ENCODE data around the gene PCNX2.

Gene PCNX2

DNA sequence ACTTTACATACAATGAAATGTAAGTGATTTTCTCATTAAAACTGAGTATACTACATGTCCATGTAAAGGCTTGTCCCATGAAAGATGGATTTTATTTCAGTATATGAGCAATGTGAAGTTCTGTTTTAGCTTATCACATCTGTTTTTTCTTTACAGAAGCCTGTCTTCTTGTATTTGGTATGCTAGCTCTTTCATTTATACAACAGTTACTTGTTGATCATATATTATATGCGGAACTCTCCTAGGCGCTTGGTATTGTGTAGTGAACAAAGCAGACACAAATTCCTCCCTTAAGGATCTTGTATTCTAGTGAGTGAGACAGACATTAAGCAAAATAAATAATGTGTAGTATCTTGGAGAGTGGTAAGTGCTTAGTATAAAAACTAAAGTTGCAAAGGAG, 42.6 kb upstream of the PCNX2 start:
- no peaks in the 10 kb centered on the region for H3K36me3 ChIP-seq
- no peak overlapping the region for H3K4me3 ChIP-seq
- H3K27ac ChIP-seq = no peak overlapping the region
- peaks cover 0 to 8% of the 10 kb centered on the region in 2 donors for H3K27me3 ChIP-seq
- TF ChIP-seq, protein P1, sequence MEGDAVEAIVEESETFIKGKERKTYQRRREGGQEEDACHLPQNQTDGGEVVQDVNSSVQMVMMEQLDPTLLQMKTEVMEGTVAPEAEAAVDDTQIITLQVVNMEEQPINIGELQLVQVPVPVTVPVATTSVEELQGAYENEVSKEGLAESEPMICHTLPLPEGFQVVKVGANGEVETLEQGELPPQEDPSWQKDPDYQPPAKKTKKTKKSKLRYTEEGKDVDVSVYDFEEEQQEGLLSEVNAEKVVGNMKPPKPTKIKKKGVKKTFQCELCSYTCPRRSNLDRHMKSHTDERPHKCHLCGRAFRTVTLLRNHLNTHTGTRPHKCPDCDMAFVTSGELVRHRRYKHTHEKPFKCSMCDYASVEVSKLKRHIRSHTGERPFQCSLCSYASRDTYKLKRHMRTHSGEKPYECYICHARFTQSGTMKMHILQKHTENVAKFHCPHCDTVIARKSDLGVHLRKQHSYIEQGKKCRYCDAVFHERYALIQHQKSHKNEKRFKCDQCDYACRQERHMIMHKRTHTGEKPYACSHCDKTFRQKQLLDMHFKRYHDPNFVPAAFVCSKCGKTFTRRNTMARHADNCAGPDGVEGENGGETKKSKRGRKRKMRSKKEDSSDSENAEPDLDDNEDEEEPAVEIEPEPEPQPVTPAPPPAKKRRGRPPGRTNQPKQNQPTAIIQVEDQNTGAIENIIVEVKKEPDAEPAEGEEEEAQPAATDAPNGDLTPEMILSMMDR (IDR thresholded peaks at IDR 0.05) = no peak
- H3K4me1 ChIP-seq = no peaks in the 10 kb centered on the region
- no peak for DNase-seq
- no peaks in the 10 kb centered on the region for H3K9me3 ChIP-seq
- intact Hi-C loops (cut with DNase I; ENCODE audit: low total_unique reads) = no loop called here

DNA sequence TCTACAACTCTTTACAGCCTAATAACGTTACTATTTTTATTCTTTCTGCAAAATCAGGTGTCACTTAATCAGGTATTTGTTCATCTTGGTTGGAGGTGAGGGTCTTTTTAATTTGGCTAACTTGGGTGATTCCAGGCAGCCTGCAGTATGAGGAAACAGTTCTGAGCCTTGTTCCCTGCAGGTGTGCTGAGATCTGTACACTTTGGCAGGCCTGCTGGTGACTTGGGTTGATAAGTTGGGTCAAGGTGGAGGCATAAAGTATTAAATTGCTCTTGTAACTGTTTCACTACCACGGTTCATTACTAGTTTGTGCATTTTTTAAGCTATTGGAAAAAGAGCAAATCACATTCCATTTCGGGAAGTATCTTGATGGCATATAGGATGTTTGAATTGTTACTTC, 42.0 kb upstream of the PCNX2 start:
- intact Hi-C loops (cut with DNase I; ENCODE audit: low total_unique reads) = no loop called here
- Histone ChIP-seq H3K4me1 (no peaks in the 10 kb centered on the region), H3K27me3 (peaks cover 0 to 8% of the 10 kb centered on the region in 2 donors), H3K9me3 (no peaks in the 10 kb centered on the region), H3K4me3 (no peak overlapping the region), H3K36me3 (no peaks in the 10 kb centered on the region), H3K27ac (no peak overlapping the region)
- DNase-seq = no peak
- TF ChIP-seq, protein P1 (IDR thresholded peaks at IDR 0.05) = no peak

DNA sequence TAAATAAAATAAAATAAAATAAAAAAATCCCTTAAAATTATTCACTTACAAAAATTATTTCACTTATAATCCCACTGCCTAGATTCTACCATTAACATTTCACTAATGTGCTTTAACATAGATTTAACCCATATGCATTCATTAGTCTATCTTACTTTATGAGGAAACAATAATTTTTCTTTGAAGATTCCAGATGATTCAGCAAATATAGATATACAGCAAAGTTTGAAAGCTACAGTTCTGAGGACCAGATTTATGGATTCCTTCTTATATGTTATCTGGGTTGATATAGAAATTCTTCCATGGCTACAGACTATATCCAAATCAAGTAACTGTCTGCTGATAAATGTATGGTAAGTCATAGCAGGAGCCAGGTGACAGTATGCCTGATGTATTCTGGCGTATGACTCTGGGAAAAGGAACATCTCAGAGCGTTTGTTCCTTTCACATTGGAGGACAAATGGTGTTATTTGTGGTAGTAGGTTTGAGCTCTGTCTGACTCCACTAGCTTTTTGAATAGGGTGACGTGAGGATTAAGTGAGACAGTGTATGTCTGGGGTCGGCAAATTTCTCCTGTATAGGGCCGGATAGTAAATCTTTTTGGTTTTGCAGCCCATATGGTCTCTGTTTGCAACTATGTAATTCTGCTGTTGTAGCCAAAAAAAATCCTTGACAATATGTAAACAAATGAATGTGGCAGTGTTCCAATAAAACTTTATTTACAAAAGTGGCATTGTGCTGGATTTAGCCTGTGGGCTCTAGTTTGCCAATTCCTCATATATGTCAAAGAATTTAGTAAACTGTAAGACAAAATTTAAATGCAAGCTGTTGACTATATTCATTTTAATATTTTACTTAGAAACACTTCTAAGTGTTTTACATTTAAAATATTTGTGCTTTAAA, 41.3 kb upstream of the PCNX2 start:
- DNase-seq = no peak
- TF ChIP-seq, protein P1 (IDR thresholded peaks at IDR 0.05) = no peak
- no peak overlapping the region for H3K27ac ChIP-seq
- H3K9me3 ChIP-seq = no peaks in the 10 kb centered on the region
- H3K4me3 ChIP-seq = no peak overlapping the region
- peaks cover 0 to 8% of the 10 kb centered on the region in 2 donors for H3K27me3 ChIP-seq
- no peaks in the 10 kb centered on the region for H3K36me3 ChIP-seq
- H3K4me1 ChIP-seq = no peaks in the 10 kb centered on the region
- intact Hi-C loops (cut with DNase I; ENCODE audit: low total_unique reads) = no loop called here

DNA sequence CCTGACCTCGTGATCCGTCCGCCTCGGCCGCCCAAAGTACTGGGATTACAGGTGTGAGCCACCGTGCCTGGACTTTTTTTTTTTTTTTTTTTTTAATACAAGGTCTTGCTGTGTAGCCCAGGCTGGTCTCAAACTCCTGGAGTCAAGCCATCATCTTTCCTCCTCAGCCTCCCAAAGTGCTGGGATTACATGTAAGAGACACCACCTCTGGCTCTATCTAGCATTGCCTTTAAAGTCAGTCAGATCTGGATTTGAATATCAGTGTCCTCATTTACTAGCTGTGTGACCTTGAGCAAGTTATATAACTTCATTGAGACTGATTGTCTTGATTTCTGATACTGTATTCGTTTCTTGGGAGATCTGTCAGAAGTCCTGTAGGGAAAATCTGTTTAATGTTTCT, 38.6 kb upstream of the PCNX2 start:
- Histone ChIP-seq H3K36me3 (no peaks in the 10 kb centered on the region), H3K27me3 (peaks cover 0 to 11% of the 10 kb centered on the region in 2 donors), H3K27ac (no peak overlapping the region), H3K4me3 (no peak overlapping the region), H3K4me1 (peaks cover 0 to 5% (median 2%) of the 10 kb centered on the region in 4 donors), H3K9me3 (no peaks in the 10 kb centered on the region)
- TF ChIP-seq, protein P1 (IDR thresholded peaks at IDR 0.05) = no peak
- intact Hi-C loops (cut with DNase I; ENCODE audit: low total_unique reads) = no loop called here
- no peak for DNase-seq

DNA sequence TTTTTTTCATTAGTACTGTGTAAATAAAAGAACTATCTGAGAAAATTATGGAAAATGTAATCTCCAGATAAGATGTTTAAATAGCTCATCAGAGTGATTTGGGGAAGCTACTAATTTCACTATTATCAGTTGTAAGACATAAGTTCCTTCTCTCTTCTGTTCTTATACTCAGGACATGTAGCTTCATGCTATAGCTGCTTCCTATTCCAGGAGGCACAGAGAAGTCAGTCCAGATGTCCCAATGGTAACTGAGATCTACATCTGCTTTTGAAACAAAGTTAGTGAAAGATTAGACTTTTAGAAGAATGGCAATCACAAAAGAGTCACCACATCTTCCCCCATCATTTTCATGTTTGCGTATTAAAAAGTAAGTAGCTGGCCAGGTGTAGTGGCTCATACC, 37.6 kb upstream of the PCNX2 start:
- H3K27ac ChIP-seq = no peak overlapping the region
- peaks cover 0 to 15% (median 11%) of the 10 kb centered on the region in 4 donors for H3K4me1 ChIP-seq
- no peaks in the 10 kb centered on the region for H3K36me3 ChIP-seq
- DNase-seq = no peak
- H3K27me3 ChIP-seq = peaks cover 0 to 15% of the 10 kb centered on the region in 2 donors
- intact Hi-C loops (cut with DNase I; ENCODE audit: low total_unique reads) = no loop called here
- no peaks in the 10 kb centered on the region for H3K9me3 ChIP-seq
- TF ChIP-seq, protein P1 (IDR thresholded peaks at IDR 0.05) = no peak
- no peak overlapping the region for H3K4me3 ChIP-seq

All from tibial artery (tissue), 4 donors.